Adipocyte (in vitro differentiated cells): Measurements from ENCODE around the gene OLIG1.

Experiments
- DNase-seq: peaks from one replicate; pipeline ENCODE4 v3.0.0-alpha.2; 2015; ENCODE audit warnings: low read depth
- H3K27me3 ChIP-seq: replicated peaks from 2 replicates; pipeline ENCODE4 v1.7.0; 2013; ENCODE audit warnings: mild to moderate bottlenecking, low read length, moderate library complexity; ENCODE audit not compliant: control insufficient read depth, insufficient read depth
- H3K36me3 ChIP-seq: 2 replicates; pipeline ENCODE4 v1.7.0; 2013; ENCODE audit warnings: low read length, mild to moderate bottlenecking, moderate library complexity; ENCODE audit not compliant: control insufficient read depth, insufficient read depth, severe bottlenecking
- H3K4me1 ChIP-seq: 2 replicates; pipeline ENCODE4 v1.7.0; 2013; ENCODE audit warnings: mild to moderate bottlenecking, low read length, moderate library complexity; ENCODE audit not compliant: control insufficient read depth, insufficient read depth
- H3K4me3 ChIP-seq: 2 replicates; pipeline ENCODE4 v1.7.0; 2013; ENCODE audit warnings: mild to moderate bottlenecking, low read length, moderate library complexity
- H3K9ac ChIP-seq: 2 replicates; pipeline ENCODE4 v1.7.0; 2013; ENCODE audit warnings: mild to moderate bottlenecking, low read length, moderate library complexity
- H3K9me3 ChIP-seq: 2 replicates; pipeline ENCODE4 v1.7.0; 2013; ENCODE audit warnings: mild to moderate bottlenecking, low read length, moderate library complexity; ENCODE audit not compliant: control insufficient read depth

Gene OLIG1

DNA sequence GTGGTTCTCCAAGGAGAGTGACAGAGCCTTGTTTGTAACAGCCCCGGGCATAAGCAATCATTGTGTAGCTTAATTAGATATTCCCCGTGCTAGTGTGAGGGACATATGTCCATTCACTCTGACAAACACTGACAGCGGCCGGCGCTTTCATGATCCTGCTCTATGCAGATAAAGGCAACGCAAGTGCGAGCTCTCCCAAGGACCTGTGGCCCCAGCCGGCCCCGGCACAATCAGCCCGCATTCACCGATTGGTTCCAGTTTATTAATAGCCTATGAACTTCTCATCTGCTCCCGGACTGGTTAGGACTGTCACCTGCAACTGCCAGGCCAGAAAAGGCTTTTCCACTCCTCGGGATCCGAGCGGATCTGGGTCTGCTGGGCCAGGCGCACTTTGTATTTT, 18.0 kb upstream of the OLIG1 start:
- H3K9ac ChIP-seq: no peak overlapping the region
- no peaks in the 10 kb centered on the region for H3K36me3 ChIP-seq
- DNase-seq: no peak
- H3K9me3 ChIP-seq: no peaks in the 10 kb centered on the region
- H3K4me3 ChIP-seq: no peak overlapping the region
- H3K4me1 ChIP-seq: no peaks in the 10 kb centered on the region
- peaks cover 61% of the 10 kb centered on the region for H3K27me3 ChIP-seq

DNA sequence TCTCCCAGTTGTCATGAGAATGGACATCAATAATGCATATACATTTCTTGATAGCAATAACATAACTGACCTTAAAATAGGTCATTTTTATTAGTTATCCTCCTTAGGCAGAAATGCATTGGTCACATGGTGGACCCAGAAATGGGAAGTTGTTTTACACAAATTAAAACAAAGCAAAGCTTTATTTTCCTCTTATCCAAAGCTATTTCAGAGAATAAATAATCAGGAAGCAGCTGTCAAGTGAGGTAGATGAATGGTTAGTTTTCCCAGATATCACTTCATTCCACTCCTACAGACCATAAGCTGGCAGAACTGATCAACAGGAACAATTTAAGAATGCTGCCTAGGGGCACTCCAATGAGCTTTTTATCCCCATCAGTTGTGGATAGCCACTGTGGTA, 16.0 kb upstream of the OLIG1 start:
- Histone ChIP-seq H3K9me3 (no peaks in the 10 kb centered on the region), H3K4me3 (no peak overlapping the region), H3K27me3 (peaks cover 64% of the 10 kb centered on the region), H3K9ac (no peak overlapping the region), H3K4me1 (no peaks in the 10 kb centered on the region), H3K36me3 (no peaks in the 10 kb centered on the region)
- no peak for DNase-seq

DNA sequence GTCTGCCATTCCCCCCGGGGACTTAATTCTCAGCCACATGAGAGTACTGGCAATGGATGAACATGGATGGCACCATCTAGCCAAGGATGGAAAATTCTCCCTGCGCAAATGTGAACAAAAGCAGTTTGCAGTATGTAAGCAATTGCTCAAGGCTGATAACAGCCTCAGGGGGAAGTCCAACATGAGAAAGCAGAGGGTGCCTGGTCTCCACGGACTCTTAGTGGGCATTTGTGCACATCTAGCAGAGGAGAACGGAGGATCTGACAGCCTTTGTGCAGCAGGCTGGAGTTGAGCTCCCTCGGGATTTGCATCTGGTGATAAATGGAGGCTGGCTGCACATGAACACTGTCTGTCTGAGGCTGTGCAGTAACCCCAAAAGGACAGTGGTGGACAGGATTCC, 13.9 kb upstream of the OLIG1 start:
- Histone ChIP-seq H3K9ac (no peak overlapping the region), H3K27me3 (peaks cover 79% of the 10 kb centered on the region), H3K9me3 (no peaks in the 10 kb centered on the region), H3K4me3 (no peak overlapping the region), H3K4me1 (peaks cover 2% of the 10 kb centered on the region), H3K36me3 (no peaks in the 10 kb centered on the region)
- DNase-seq: no peak

DNA sequence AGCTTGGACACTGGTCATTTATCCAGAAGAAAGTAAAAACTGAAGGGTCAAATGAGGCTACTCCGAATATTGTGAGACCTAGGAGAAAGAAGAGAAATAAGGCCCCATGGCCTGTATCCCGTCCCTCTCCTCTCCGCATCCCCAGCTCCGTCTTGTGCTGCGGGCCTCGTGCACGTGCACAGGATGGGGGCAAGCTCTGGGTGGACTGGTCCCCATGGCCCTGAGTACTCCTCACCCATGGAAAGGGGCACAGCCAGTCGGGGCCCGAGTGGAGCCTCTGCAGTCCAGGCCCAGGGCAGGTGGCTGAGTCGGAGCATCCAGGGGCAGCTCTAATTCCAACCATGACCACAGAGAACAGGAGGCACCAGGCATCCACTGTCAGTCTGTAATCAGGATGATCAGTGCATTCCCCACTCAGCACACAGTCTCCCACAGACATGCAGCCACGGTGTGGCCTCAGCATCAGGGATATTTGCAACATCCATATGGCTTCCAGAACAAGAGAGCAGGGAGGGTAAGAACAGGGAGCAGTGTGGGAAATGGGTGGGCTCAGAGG, 12.5 kb upstream of the OLIG1 start:
- Histone ChIP-seq H3K4me3 (no peak overlapping the region), H3K9me3 (no peaks in the 10 kb centered on the region)
- no peak for DNase-seq

DNA sequence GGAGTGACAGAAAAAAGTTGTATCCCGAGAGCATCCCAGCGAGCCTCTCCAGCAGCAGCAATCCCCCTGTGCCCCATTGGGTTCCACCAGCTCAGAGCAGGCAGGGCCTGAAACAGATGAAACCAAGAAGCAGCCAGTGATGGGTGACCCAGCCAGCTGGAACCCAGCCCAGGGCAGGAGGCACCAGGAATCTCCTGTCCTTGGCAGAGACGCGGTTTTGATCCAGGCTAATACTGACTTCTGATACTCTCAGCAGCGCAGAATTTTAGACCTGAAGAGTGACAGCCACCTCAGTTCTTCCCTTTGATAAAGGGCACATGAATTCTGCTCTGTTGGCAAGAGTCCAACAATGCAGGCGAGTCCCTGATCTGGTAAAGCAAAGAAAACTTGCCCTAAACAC, 11.4 kb upstream of the OLIG1 start:
- Histone ChIP-seq H3K9ac (no peak overlapping the region), H3K27me3 (peaks cover 86% of the 10 kb centered on the region), H3K4me1 (peaks cover 2% of the 10 kb centered on the region), H3K9me3 (no peaks in the 10 kb centered on the region), H3K4me3 (no peak overlapping the region), H3K36me3 (no peaks in the 10 kb centered on the region)
- DNase-seq: no peak

More for the DNA sequence above, 12.5 kb upstream of the OLIG1 start:
- Histone ChIP-seq H3K4me1 (peaks cover 2% of the 10 kb centered on the region), H3K9ac (no peak overlapping the region), H3K27me3 (peaks cover 88% of the 10 kb centered on the region), H3K36me3 (no peaks in the 10 kb centered on the region)

DNA sequence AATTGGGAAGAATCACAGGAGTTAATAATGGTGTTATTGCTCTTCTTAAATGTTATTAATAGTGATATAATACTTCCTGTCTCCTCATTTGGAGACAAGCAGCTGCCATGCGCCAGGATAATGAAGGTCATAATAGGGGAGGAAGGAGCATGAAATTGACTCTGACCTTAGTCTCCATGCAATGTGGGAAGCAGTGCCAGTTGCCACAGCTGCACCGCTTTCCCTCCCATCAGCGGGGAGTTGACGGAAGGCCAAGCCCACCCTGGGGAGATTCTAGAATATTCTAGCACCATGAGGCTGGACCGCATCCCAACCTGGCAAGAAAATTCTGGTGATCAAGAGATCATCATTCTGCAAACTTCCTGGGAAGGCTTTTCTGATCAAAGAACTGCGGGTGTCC, 11.0 kb upstream of the OLIG1 start:
- no peaks in the 10 kb centered on the region for H3K36me3 ChIP-seq
- H3K27me3 ChIP-seq: peaks cover 86% of the 10 kb centered on the region
- no peaks in the 10 kb centered on the region for H3K9me3 ChIP-seq

DNA sequence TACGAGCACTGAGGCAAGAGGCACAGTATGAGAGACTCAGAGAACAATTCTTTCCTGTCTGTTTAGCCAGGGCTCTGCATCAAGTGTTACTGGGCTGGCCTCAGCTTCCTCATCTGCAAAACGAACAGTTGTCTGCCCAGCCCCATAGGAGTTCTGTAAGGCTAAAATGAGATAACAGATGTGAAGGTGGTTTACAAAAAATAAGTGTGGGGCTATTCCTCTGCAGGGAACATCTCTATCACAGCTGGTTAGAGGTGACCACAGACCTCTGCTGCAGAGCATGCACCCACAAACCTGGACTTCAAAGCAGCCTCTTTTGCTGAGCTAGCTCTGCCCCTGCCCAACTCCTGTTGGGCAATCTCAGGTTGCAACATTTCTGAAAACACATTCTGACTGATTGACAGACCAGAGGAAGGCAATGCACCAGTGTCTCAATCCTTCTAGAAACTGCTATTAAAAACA, 10.5 kb upstream of the OLIG1 start:
- H3K36me3 ChIP-seq: no peaks in the 10 kb centered on the region
- peaks cover 86% of the 10 kb centered on the region for H3K27me3 ChIP-seq
- peaks cover 2% of the 10 kb centered on the region for H3K4me1 ChIP-seq
- H3K9me3 ChIP-seq: no peaks in the 10 kb centered on the region
- H3K4me3 ChIP-seq: no peak overlapping the region
- no peak for DNase-seq
- no peak overlapping the region for H3K9ac ChIP-seq

More for the DNA sequence above, 11.0 kb upstream of the OLIG1 start:
- no peak overlapping the region for H3K9ac ChIP-seq
- peaks cover 2% of the 10 kb centered on the region for H3K4me1 ChIP-seq
- DNase-seq: no peak
- no peak overlapping the region for H3K4me3 ChIP-seq

DNA sequence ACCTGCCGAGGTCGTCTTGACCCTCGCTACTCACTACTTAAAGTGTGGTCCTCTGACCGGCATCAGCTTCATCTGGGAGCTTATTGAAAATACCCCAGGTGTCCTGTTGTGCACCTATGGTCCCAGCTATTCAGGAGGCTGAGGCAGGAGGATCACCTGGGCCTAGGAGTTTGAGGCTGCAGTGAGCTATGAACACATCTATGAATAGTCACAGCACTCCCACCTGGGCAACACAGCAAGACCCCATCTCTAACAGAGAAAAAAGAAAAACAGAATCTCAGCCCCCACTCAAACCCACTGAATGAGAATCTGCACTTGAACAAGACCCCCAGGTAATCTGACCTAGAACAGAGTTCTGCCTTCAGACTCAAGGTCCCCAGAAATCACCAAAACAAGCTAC, 8.7 kb upstream of the OLIG1 start:
- peaks cover 87% of the 10 kb centered on the region for H3K27me3 ChIP-seq
- H3K36me3 ChIP-seq: no peaks in the 10 kb centered on the region
- H3K4me3 ChIP-seq: no peak overlapping the region
- H3K9ac ChIP-seq: no peak overlapping the region
- DNase-seq: no peak
- H3K4me1 ChIP-seq: peaks cover 2% of the 10 kb centered on the region
- no peaks in the 10 kb centered on the region for H3K9me3 ChIP-seq

DNA sequence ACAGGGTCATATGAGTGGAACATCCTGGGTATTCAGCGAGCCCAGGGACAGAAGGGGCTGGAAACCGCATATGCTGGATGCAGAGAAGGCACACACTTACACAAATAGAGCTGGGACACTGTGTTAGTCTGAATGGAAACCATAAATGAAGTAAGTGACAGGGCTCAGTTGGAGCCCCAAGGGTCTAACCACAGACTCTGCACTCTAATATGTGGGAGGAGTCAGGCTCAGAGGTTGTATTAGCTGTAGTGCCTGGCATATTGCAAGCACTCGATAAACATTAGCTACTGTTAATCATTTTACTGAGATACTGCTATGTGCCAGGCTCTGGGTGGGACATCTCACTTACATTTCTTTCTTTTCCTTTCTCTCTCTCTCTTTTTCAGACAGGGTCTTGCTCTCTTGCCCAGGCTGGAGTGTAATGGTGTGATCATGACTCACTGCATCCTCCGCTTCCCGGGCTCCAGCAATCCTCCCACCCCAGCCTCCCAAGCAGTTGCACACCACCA, 6.5 kb upstream of the OLIG1 start:
- H3K9ac ChIP-seq: no peak overlapping the region
- DNase-seq: no peak
- no peak overlapping the region for H3K4me3 ChIP-seq
- no peaks in the 10 kb centered on the region for H3K36me3 ChIP-seq
- H3K4me1 ChIP-seq: peaks cover 2% of the 10 kb centered on the region
- peaks cover 93% of the 10 kb centered on the region for H3K27me3 ChIP-seq
- H3K9me3 ChIP-seq: peaks cover 4% of the 10 kb centered on the region

DNA sequence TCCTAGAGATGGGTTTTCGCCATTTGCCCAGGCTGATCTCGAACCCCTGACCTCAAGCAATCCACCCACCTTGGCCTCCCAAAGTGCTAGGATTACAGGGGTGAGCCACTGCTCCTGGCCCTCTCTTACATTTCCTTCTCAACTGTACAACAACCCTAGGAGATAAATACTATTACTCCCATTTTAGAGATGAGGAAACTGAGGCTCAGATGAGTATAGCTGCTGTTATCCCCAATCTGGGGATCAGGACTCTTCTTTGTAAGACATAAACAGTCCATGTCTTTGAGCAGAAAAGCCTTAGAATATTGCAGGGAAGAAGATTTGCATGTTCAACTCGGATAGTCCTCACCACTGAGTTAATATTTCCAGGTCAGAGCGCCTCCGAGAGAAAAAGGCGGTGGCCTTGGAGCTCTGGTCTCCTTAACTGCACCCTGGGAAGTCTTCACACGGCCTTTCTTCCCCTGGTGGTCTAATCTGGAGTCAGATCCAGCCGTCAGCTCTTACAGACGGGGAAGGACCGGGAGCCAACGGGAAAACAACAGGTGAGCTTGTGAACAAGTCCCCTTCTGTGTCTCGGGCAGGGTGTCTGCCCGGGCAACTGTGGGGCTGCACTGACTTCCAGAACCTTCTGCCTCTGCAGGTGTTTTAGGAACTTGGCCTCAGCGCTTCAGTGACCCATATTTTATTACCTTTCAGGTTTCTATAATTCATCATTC, 5.9 kb upstream of the OLIG1 start:
- Histone ChIP-seq H3K4me3 (no peak overlapping the region), H3K36me3 (no peaks in the 10 kb centered on the region), H3K4me1 (peaks cover 2% of the 10 kb centered on the region), H3K9me3 (peaks cover 10% of the 10 kb centered on the region), H3K27me3 (peaks cover 93% of the 10 kb centered on the region), H3K9ac (no peak overlapping the region)
- DNase-seq: no peak

DNA sequence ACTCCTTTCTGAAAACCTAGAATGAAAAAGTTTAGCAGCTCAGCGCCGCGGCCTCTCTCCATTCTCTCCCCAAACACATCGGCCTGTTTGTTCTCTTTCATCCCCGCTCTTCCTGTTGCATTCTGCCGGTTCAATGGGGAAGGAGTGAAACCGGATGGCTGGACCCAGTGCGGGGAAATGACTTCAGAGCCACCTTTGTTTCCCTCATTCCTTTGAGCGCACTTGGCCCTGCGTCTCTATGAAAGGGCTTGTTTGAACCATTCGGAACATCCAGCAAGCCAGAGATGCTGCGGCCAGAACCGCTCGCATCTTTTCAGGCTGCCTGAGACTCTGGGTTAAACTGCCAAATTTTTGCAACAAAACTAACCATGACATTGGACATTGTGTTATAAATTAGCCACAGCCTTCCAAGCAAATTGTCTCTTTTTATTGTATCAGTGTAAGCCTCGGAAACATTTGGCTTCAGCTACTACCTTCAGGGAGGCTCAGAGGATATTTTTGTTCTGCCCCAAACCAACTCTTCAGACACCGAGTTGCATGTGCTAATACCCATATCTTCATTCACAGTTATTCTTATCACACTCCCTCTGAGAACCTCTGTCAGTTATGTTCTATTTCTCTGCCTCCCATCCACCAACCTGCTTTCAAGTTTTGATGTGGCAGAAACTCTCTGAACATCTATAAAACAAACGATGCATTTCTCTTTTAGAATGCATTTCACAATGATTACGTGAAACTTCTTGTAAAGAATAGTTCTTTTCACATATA, 5.1 kb upstream of the OLIG1 start:
- Histone ChIP-seq H3K36me3 (no peaks in the 10 kb centered on the region), H3K4me3 (no peak overlapping the region), H3K27me3 (peaks cover 94% of the 10 kb centered on the region), H3K9ac (no peak overlapping the region), H3K9me3 (peaks cover 16% of the 10 kb centered on the region), H3K4me1 (no peaks in the 10 kb centered on the region)
- no peak for DNase-seq
